ENCODE data around the gene RBM27.
"Not testable (repeated sequence)": the region's sequence is repeated elsewhere in the genome, so short reads cannot be mapped to it uniquely, and the experiment has no call there.

GRCh38 chr5:146173049-146173448, 30.4 kb upstream of the RBM27 start:
- not testable (repeated sequence) for TF ChIP-seq SP1 (IDR thresholded peaks at IDR 0.05; ENCODE audit: low read depth, low read length); SIN3A (IDR thresholded peaks at IDR 0.05; ENCODE audit: low read depth, low read length); CTCF (IDR thresholded peaks at IDR 0.05 in 2 of 3, conservative IDR thresholded peaks at IDR 0.05 in 1 of 3; ENCODE audit: control insufficient read depth in 2 of 3, extremely low read depth in 1 of 3, insufficient read depth in 1 of 3, low read depth in 3 of 3, low read length in 3 of 3); ZNF24 (IDR thresholded peaks at IDR 0.05); NR2C2 (IDR thresholded peaks at IDR 0.05; ENCODE audit: borderline replicate concordance, control insufficient read depth, insufficient read length, low read depth); E4F1 (IDR thresholded peaks at IDR 0.05; ENCODE audit: borderline replicate concordance, partially characterized antibody); ZNF274 (IDR thresholded peaks at IDR 0.05; ENCODE audit: insufficient read depth, insufficient read length); STAT1 (conservative IDR thresholded peaks at IDR 0.05); EP300 (IDR thresholded peaks at IDR 0.05; ENCODE audit: borderline replicate concordance in 1 of 2, control insufficient read depth in 1 of 2, low read depth in 2 of 2, low read length in 2 of 2); DPF2 (IDR thresholded peaks at IDR 0.05); CREB1 (IDR thresholded peaks at IDR 0.05; ENCODE audit: low read depth); EZH2 (IDR thresholded peaks at IDR 0.05; ENCODE audit: borderline replicate concordance, control insufficient read depth, low read depth, low read length); GABPA (IDR thresholded peaks at IDR 0.05; ENCODE audit: low read depth)
